Ishikawa (cell line): ENCODE results near the gene GRK1.

ENCODE experiments used
- EGR1 ChIP-seq: IDR thresholded peaks from 2 replicates; pipeline ENCODE4 v1.6.1; 2012
- EP300 ChIP-seq: IDR thresholded peaks from 2 replicates; pipeline ENCODE4 v1.6.1; 2012; ENCODE audit warnings: borderline replicate concordance
- FOXM1 ChIP-seq: IDR thresholded peaks from 2 replicates; pipeline ENCODE4 v1.6.1; 2012; ENCODE audit warnings: low read depth, borderline replicate concordance
- REST ChIP-seq: IDR thresholded peaks from 2 replicates; pipeline ENCODE4 v1.6.1; 2012; ENCODE audit warnings: low read depth, mild to moderate bottlenecking
- TAF1 ChIP-seq: IDR thresholded peaks from 2 replicates; pipeline ENCODE4 v1.6.1; 2012; ENCODE audit warnings: low read depth, mild to moderate bottlenecking
- TCF12 ChIP-seq: IDR thresholded peaks from 2 replicates; pipeline ENCODE4 v1.6.1; 2012; ENCODE audit warnings: low read depth
- USF1 ChIP-seq: IDR thresholded peaks from 2 replicates; pipeline ENCODE4 v1.6.1; 2012
- YY1 ChIP-seq: IDR thresholded peaks from 2 replicates; pipeline ENCODE4 v1.6.1; 2012; ENCODE audit warnings: low read depth
- ZBTB7A ChIP-seq: IDR thresholded peaks from 2 replicates; pipeline ENCODE4 v1.6.1; 2012; ENCODE audit warnings: low read depth

- no peak for TF ChIP-seq EGR1
- TF ChIP-seq TAF1: no peak
- TF ChIP-seq ZBTB7A: no peak
- TF ChIP-seq REST: no peak
- TF ChIP-seq TCF12: no peak
- no peak for TF ChIP-seq EP300
- TF ChIP-seq FOXM1: no peak
- no peak for TF ChIP-seq YY1
- peak; percentile 23; the same call in 1 of the 2 replicates for TF ChIP-seq USF1
Measured at GRCh38 chr13:113742445-113743120, 75.6 kb downstream of the GRK1 start.
